ENCODE measurements around the gene OLFML2A.

GRCh38 chr9:124820698-124821623 is 44.0 kb downstream of the OLFML2A start:
- TF ChIP-seq, protein P1, sequence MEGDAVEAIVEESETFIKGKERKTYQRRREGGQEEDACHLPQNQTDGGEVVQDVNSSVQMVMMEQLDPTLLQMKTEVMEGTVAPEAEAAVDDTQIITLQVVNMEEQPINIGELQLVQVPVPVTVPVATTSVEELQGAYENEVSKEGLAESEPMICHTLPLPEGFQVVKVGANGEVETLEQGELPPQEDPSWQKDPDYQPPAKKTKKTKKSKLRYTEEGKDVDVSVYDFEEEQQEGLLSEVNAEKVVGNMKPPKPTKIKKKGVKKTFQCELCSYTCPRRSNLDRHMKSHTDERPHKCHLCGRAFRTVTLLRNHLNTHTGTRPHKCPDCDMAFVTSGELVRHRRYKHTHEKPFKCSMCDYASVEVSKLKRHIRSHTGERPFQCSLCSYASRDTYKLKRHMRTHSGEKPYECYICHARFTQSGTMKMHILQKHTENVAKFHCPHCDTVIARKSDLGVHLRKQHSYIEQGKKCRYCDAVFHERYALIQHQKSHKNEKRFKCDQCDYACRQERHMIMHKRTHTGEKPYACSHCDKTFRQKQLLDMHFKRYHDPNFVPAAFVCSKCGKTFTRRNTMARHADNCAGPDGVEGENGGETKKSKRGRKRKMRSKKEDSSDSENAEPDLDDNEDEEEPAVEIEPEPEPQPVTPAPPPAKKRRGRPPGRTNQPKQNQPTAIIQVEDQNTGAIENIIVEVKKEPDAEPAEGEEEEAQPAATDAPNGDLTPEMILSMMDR (conservative IDR thresholded peaks at IDR 0.05; ENCODE audit: low read length), result no peak
- no peak for TF ChIP-seq EZH2phosphoT487 (IDR thresholded peaks at IDR 0.05; ENCODE audit: borderline replicate concordance)
